ENCODE results near the gene FXYD7. TPM values are rescaled to one million over a fixed set of nuclear protein-coding genes. Genes with fewer than 3 reads are reported as not detected.

Gene FXYD7
- total and polyA plus RNA-seq, 2 of the 4 experiments (the other 2 are of a cell fraction), result 0.31 TPM; not detected in 1

DNA sequence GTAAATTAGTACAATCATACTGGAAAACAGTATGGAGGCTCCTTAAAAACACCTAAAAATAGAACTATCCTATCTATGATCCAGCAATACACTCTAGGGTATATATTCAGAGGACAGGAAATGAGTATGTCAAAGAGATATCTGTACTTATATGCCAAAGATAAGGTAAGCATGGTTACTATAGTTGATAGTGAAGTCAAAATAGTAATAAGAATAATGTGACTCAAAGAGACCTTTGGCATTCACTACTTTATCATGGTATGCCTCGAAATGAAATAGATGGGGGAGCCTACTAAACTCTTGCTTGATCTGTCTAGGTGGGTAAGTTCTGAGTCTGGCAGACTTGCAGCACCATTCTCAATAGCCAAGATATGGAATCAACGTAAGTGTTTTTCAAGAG is 41.8 kb downstream of the FXYD7 start:
- Histone ChIP-seq H3K4ac (ENCODE audit: low read depth, low read length) (no peak overlapping the region), H3K9me1 (ENCODE audit: insufficient read depth, low read length) (no peaks in the 10 kb centered on the region), H2BK20ac (ENCODE audit: low read depth, low read length) (no peak overlapping the region), H3K23ac (ENCODE audit: low read depth, low read length) (no peak overlapping the region), H2AK5ac (ENCODE audit: low read depth, low read length) (no peak overlapping the region), H2AK9ac (replicated peaks; ENCODE audit: low read depth, low read length, poor library complexity) (no peak overlapping the region), H4K91ac (ENCODE audit: insufficient read depth, low read depth, low read length) (no peak overlapping the region), H3K36me3 (ENCODE audit: control insufficient read depth, insufficient read depth, low read length) (no peaks in the 10 kb centered on the region), H3K4me3 (ENCODE audit: insufficient read depth, low read depth, low read length) (no peak overlapping the region), H3K56ac (ENCODE audit: extremely low read depth, insufficient read depth, low read length) (no peak overlapping the region), H3K9me3 (ENCODE audit: control insufficient read depth, insufficient read depth, low read length) (no peaks in the 10 kb centered on the region), H2AFZ (replicated peaks; ENCODE audit: low read length, poor library complexity) (no peak overlapping the region), H4K8ac (ENCODE audit: low read depth in 2 of 2, low read length in 2 of 2) (no peak overlapping the region), H3K18ac (ENCODE audit: low read depth, low read length) (no peak overlapping the region), H4K20me1 (ENCODE audit: insufficient read depth, low read length) (no peaks in the 10 kb centered on the region), H2BK15ac (ENCODE audit: low read depth, low read length) (no peak overlapping the region), H3K27me3 (ENCODE audit: control insufficient read depth, insufficient read depth, low read length) (no peaks in the 10 kb centered on the region), H3K9ac (ENCODE audit: low read depth, low read length) (no peak overlapping the region), H3K27ac (ENCODE audit: insufficient read depth, low read length) (no peak overlapping the region), H3K14ac (replicated peaks; ENCODE audit: low read depth, low read length) (no peak overlapping the region), H2BK120ac (ENCODE audit: low read depth, low read length) (no peak overlapping the region), H4K5ac (ENCODE audit: low read depth, low read length) (no peak overlapping the region), H2BK5ac (ENCODE audit: low read depth, low read length, poor library complexity, severe bottlenecking) (no peak overlapping the region), H3K4me2 (ENCODE audit: low read depth, low read length) (no peak overlapping the region), H3K4me1 (ENCODE audit: control insufficient read depth, insufficient read depth, low read length) (no peaks in the 10 kb centered on the region), H3K79me1 (ENCODE audit: low read depth in 1 of 2, low read length in 2 of 2) (no peaks in the 10 kb centered on the region)
- TF ChIP-seq RFX5 (IDR thresholded peaks at IDR 0.05; ENCODE audit: low read depth, low read length), result no peak
- TF ChIP-seq FOS (IDR thresholded peaks at IDR 0.05; ENCODE audit: low read depth, low read length), result no peak
- no peak for TF ChIP-seq MXI1 (IDR thresholded peaks at IDR 0.05; ENCODE audit: borderline replicate concordance, low read depth, low read length)
- no peak for TF ChIP-seq RCOR1 (IDR thresholded peaks at IDR 0.05; ENCODE audit: insufficient replicate concordance, low read length)
- no peak for TF ChIP-seq CEBPB (IDR thresholded peaks at IDR 0.05; ENCODE audit: low read depth, low read length)
- TF ChIP-seq MAZ (IDR thresholded peaks at IDR 0.05; ENCODE audit: borderline replicate concordance, low read depth, low read length), result no peak
- TF ChIP-seq MAFK (IDR thresholded peaks at IDR 0.05; ENCODE audit: low read depth, low read length), result no peak
- no peak for TF ChIP-seq NFE2L2 (IDR thresholded peaks at IDR 0.05; ENCODE audit: low read depth, low read length)
- TF ChIP-seq RAD21 (IDR thresholded peaks at IDR 0.05; ENCODE audit: low read length), result no peak
- TF ChIP-seq, protein P1, sequence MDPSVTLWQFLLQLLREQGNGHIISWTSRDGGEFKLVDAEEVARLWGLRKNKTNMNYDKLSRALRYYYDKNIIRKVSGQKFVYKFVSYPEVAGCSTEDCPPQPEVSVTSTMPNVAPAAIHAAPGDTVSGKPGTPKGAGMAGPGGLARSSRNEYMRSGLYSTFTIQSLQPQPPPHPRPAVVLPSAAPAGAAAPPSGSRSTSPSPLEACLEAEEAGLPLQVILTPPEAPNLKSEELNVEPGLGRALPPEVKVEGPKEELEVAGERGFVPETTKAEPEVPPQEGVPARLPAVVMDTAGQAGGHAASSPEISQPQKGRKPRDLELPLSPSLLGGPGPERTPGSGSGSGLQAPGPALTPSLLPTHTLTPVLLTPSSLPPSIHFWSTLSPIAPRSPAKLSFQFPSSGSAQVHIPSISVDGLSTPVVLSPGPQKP (IDR thresholded peaks at IDR 0.05; ENCODE audit: borderline replicate concordance, low read depth, low read length), result no peak
- TF ChIP-seq, protein P2, sequence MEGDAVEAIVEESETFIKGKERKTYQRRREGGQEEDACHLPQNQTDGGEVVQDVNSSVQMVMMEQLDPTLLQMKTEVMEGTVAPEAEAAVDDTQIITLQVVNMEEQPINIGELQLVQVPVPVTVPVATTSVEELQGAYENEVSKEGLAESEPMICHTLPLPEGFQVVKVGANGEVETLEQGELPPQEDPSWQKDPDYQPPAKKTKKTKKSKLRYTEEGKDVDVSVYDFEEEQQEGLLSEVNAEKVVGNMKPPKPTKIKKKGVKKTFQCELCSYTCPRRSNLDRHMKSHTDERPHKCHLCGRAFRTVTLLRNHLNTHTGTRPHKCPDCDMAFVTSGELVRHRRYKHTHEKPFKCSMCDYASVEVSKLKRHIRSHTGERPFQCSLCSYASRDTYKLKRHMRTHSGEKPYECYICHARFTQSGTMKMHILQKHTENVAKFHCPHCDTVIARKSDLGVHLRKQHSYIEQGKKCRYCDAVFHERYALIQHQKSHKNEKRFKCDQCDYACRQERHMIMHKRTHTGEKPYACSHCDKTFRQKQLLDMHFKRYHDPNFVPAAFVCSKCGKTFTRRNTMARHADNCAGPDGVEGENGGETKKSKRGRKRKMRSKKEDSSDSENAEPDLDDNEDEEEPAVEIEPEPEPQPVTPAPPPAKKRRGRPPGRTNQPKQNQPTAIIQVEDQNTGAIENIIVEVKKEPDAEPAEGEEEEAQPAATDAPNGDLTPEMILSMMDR (conservative IDR thresholded peaks at IDR 0.05; ENCODE audit: low read depth, low read length), result no peak
- TF ChIP-seq, protein P3, sequence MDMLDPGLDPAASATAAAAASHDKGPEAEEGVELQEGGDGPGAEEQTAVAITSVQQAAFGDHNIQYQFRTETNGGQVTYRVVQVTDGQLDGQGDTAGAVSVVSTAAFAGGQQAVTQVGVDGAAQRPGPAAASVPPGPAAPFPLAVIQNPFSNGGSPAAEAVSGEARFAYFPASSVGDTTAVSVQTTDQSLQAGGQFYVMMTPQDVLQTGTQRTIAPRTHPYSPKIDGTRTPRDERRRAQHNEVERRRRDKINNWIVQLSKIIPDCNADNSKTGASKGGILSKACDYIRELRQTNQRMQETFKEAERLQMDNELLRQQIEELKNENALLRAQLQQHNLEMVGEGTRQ (IDR thresholded peaks at IDR 0.05; ENCODE audit: low read depth, low read length), result no peak
- no peak for TF ChIP-seq CHD1 (IDR thresholded peaks at IDR 0.05; ENCODE audit: low read depth, low read length)
- TF ChIP-seq SMC3 (IDR thresholded peaks at IDR 0.05; ENCODE audit: low read depth, low read length), result no peak
- TF ChIP-seq BHLHE40 (IDR thresholded peaks at IDR 0.05; ENCODE audit: low read depth, low read length), result no peak
- no peak for TF ChIP-seq POLR2A (IDR thresholded peaks at IDR 0.05; ENCODE audit: low read depth, low read length)
- ChIA-PET CTCF (interaction anchor here (0.6 kb wide), 1 partner anchor 14 kb away, joined by 3 read pairs; no protein-coding TSS in a partner anchor), POLR2A (ENCODE audit: unreplicated experiment) (no interaction called here)
- in situ Hi-C loops (cut with MboI; ENCODE audit: low sequenced_read_pairs), result no loop called here
- intact Hi-C loops (cut with micrococcal nuclease), result no loop called here
- no TSS peak for BruUV-seq (replicated peaks)
- dilution Hi-C loops (cut with HindIII; ENCODE audit: low sequenced_read_pairs, unreplicated experiment), result no loop called here
- WGBS, 2 experiments (ENCODE audit: extremely low coverage in 2 of 2, insufficient read length in 1 of 2), result no CpG with 5 or more reads among the region's 2 CpGs
- DNase-seq, result no peak
- ATAC-seq (ENCODE audit: low read depth), result no peak
